HL-60 (cell line): ENCODE measurements around the gene PHF24.

Experiments used
- DNase-seq, 2 experiments: peaks; one replicate each; pipeline ENCODE4 v3.0.0-alpha.2; 2010 to 2020; ENCODE audit warnings: low read depth in 1 of 2, low spot score in 1 of 2
- H3K27ac ChIP-seq: fragments of 250-450 bp; sonication (Bioruptor Pico); replicated peaks from 2 replicates; pipeline ENCODE4 v1.5.1; 2020; ENCODE audit warnings: mild to moderate bottlenecking, moderate library complexity
- H3K27me3 ChIP-seq: fragments of 250-450 bp; sonication (Bioruptor Pico); 2 replicates; pipeline ENCODE4 v1.5.1; 2021; ENCODE audit warnings: mild to moderate bottlenecking, moderate library complexity; ENCODE audit not compliant: insufficient read depth, poor library complexity, severe bottlenecking
- H3K4me3 ChIP-seq: replicated peaks from 2 replicates; pipeline ENCODE4 v1.5.1; 2011; ENCODE audit warnings: mild to moderate bottlenecking, control low read depth, low read length; ENCODE audit not compliant: insufficient read depth
- CTCF ChIP-seq: IDR thresholded peaks from one replicate; pipeline ENCODE4 v1.5.1; 2011; ENCODE audit warnings: low read length, control low read depth, inconsistent platforms; ENCODE audit not compliant: insufficient read depth
- GABPA ChIP-seq: IDR thresholded peaks from 2 replicates; pipeline ENCODE4 v1.6.1; 2012; ENCODE audit warnings: low read depth
- POLR2AphosphoS5 ChIP-seq: IDR thresholded peaks from 2 replicates; pipeline ENCODE4 v1.6.1; 2012; ENCODE audit warnings: low read depth
- REST ChIP-seq: IDR thresholded peaks from 2 replicates; pipeline ENCODE4 v1.6.1; 2012; ENCODE audit warnings: low read depth; ENCODE audit not compliant: insufficient replicate concordance
- SPI1 ChIP-seq: IDR thresholded peaks from 2 replicates; pipeline ENCODE4 v1.6.1; 2012; ENCODE audit warnings: low read depth, mild to moderate bottlenecking, borderline replicate concordance

Gene PHF24

GRCh38 chr9:34989003-34989945 is 31.2 kb downstream of the PHF24 start, which contains the start of gene DNAJB5:
Gene DNAJB5 (plus strand): TSS chr9:34989745. CDS start chr9:34990631, 886 bp downstream.
- DNase-seq, result peak; percentile 96 to 97
- H3K27ac ChIP-seq, result no peak within 1 kb of the TSS
- peak within 1 kb of the TSS; percentile 67 for H3K4me3 ChIP-seq
- no peak for TF ChIP-seq REST
- TF ChIP-seq CTCF, result no peak
- no peak for TF ChIP-seq SPI1
- TF ChIP-seq POLR2AphosphoS5, result no peak
- no peak for TF ChIP-seq GABPA
- H3K27me3 ChIP-seq, result peaks cover 9% of the 10 kb centered on the region

GRCh38 chr9:34989946-34990635 is 32.0 kb downstream of the PHF24 start:
- TF ChIP-seq POLR2AphosphoS5, result no peak
- TF ChIP-seq SPI1, result no peak
- TF ChIP-seq REST, result no peak
- no peak for TF ChIP-seq CTCF
- no peak for TF ChIP-seq GABPA
- Histone ChIP-seq H3K27me3 (peaks cover 9% of the 10 kb centered on the region), H3K4me3 (peak overlapping the region; percentile 67), H3K27ac (no peak overlapping the region)
- no peak for DNase-seq

GRCh38 chr9:34990908-34991606 is 33.0 kb downstream of the PHF24 start:
- TF ChIP-seq REST, result no peak
- no peak for TF ChIP-seq CTCF
- no peak for TF ChIP-seq SPI1
- no peak for TF ChIP-seq GABPA
- no peak for TF ChIP-seq POLR2AphosphoS5
- Histone ChIP-seq H3K27me3 (peaks cover 9% of the 10 kb centered on the region), H3K27ac (no peak overlapping the region), H3K4me3 (no peak overlapping the region)
- DNase-seq, result no peak
